ENCODE results near the gene GBX1. TPM values are rescaled to one million over a fixed set of nuclear protein-coding genes. Genes with fewer than 3 reads are reported as not detected.

Gene GBX1
- total RNA-seq, 2 experiments from 2014 or later, result not detected

GRCh38 chr7:151157645-151158329 lies 9.7 kb downstream of the GBX1 start:
- DNase-seq (no peak), ATAC-seq (no peak)
- Mint-ChIP-seq H3K36me3 (ENCODE audit: low read depth) (no peaks in the 10 kb centered on the region), H3K27me3 (peaks cover 17% of the 10 kb centered on the region), H3K4me1 (ENCODE audit: low read depth) (no peaks in the 10 kb centered on the region), H3K4me3 (no peak overlapping the region), H3K27ac (no peak overlapping the region), H3K9me3 (no peaks in the 10 kb centered on the region)
- CTCF ChIA-PET, result interaction anchor here (1.0 to 5.4 kb wide), 4 partner anchors 10 to 47 kb away, joined by 4 to 38 read pairs (median 5); partner anchors contain the start of gene GBX1
- intact Hi-C loops (cut with micrococcal nuclease), result no loop called here
- POLR2A ChIA-PET, result no interaction called here
- no peak for TF ChIP-seq CTCF (IDR thresholded peaks at IDR 0.05)

- ChIA-PET POLR2A (no interaction called here), CTCF (interaction anchor here (2.5 to 5.4 kb wide), 2 partner anchors 15 to 29 kb away, joined by 11 to 38 read pairs; partner anchors contain the start of gene GBX1)
- DNase-seq (no peak), ATAC-seq (no peak)
- H3K36me3 Mint-ChIP-seq (ENCODE audit: low read depth), result no peaks in the 10 kb centered on the region
- intact Hi-C loops (cut with micrococcal nuclease), result no loop called here
- TF ChIP-seq CTCF (IDR thresholded peaks at IDR 0.05), result no peak
- no peak overlapping the region for H3K4me3 Mint-ChIP-seq
- no peaks in the 10 kb centered on the region for H3K9me3 Mint-ChIP-seq
- no peak overlapping the region for H3K27ac Mint-ChIP-seq
- H3K27me3 Mint-ChIP-seq, result peaks cover 27% of the 10 kb centered on the region
- H3K4me1 Mint-ChIP-seq (ENCODE audit: low read depth), result no peaks in the 10 kb centered on the region
Observed at GRCh38 chr7:151152643-151153513, 14.6 kb downstream of the GBX1 start.

GRCh38 chr7:151150388-151150787 lies 17.1 kb downstream of the GBX1 start:
- Mint-ChIP-seq H3K9me3 (no peaks in the 10 kb centered on the region), H3K27me3 (peaks cover 16% of the 10 kb centered on the region), H3K4me1 (ENCODE audit: low read depth) (no peaks in the 10 kb centered on the region), H3K27ac (no peak overlapping the region), H3K36me3 (ENCODE audit: low read depth) (no peaks in the 10 kb centered on the region), H3K4me3 (no peak overlapping the region)
- ATAC-seq (no peak), DNase-seq (no peak)
- CTCF ChIA-PET, result interaction anchor here (0.9 to 2.5 kb wide), 3 partner anchors 13 to 26 kb away, joined by 3 to 11 read pairs (median 8); no protein-coding TSS in a partner anchor
- POLR2A ChIA-PET, result no interaction called here
- intact Hi-C loops (cut with micrococcal nuclease), result no loop called here
- TF ChIP-seq CTCF (IDR thresholded peaks at IDR 0.05), result no peak

GRCh38 chr7:151148319-151149259 lies 18.9 kb downstream of the GBX1 start:
- Mint-ChIP-seq H3K27ac (no peak overlapping the region), H3K4me3 (no peak overlapping the region), H3K36me3 (ENCODE audit: low read depth) (peaks cover 3% of the 10 kb centered on the region), H3K4me1 (ENCODE audit: low read depth) (no peaks in the 10 kb centered on the region), H3K27me3 (peaks cover 10% of the 10 kb centered on the region), H3K9me3 (no peaks in the 10 kb centered on the region)
- DNase-seq, result no peak
- no peak for ATAC-seq
- ChIA-PET CTCF (interaction anchor here (1.0 to 2.3 kb wide), 4 partner anchors 20 to 130 kb away, joined by 3 to 8 read pairs (median 4); no protein-coding TSS in a partner anchor), POLR2A (no interaction called here)
- no peak for TF ChIP-seq CTCF (IDR thresholded peaks at IDR 0.05)
- intact Hi-C loops (cut with micrococcal nuclease), result no loop called here
